Fibroblast of lung (primary cell): ENCODE measurements around the gene MLLT10. TPM values are rescaled to one million over a fixed set of nuclear protein-coding genes. Genes with fewer than 3 reads are reported as not detected.

Experiments
- DNase-seq, 2 donors: peaks; one replicate each; pipeline versions ENCODE4 v3.0.0 to v3.0.0-alpha.2; 2010; ENCODE audit warnings: low read depth in 2 of 2
- H2AFZ ChIP-seq: 2 replicates; pipeline ENCODE4 v1.5.1; 2012; ENCODE audit warnings: low read length, control low read depth, inconsistent platforms
- H3K27ac ChIP-seq: 2 replicates; pipeline ENCODE4 v1.5.1; 2011; ENCODE audit warnings: low read length, control low read depth; ENCODE audit not compliant: insufficient read depth
- H3K27me3 ChIP-seq: 2 replicates; pipeline ENCODE4 v1.5.1; 2011; ENCODE audit warnings: mild to moderate bottlenecking, low read length; ENCODE audit not compliant: control insufficient read depth, insufficient read depth
- H3K36me3 ChIP-seq: 2 replicates; pipeline ENCODE4 v1.5.1; 2011; ENCODE audit warnings: low read length; ENCODE audit not compliant: control insufficient read depth, insufficient read depth
- H3K4me1 ChIP-seq: 2 replicates; pipeline ENCODE4 v1.5.1; 2011; ENCODE audit warnings: low read length; ENCODE audit not compliant: control insufficient read depth, insufficient read depth; ENCODE audit errors: extremely low read depth
- H3K4me2 ChIP-seq: 2 replicates; pipeline ENCODE4 v1.5.1; 2011; ENCODE audit warnings: low read length, control low read depth; ENCODE audit not compliant: insufficient read depth; ENCODE audit errors: extremely low read depth
- H3K4me3 ChIP-seq, 4 experiments: fragments of 200-600 bp in 1 of 4; sonication (generic) in 1 of 4; replicated peaks in 1 of 4; 2 replicates each; pipeline ENCODE4 v1.5.1; 2011 to 2016; ENCODE audit warnings: low read length in 4 of 4, low read depth in 3 of 4, mild to moderate bottlenecking in 3 of 4, control low read depth in 2 of 4, inconsistent platforms in 1 of 4, mixed read lengths in 1 of 4; ENCODE audit not compliant: insufficient read depth in 1 of 4; ENCODE audit errors: control extremely low read depth in 1 of 4
- H3K79me2 ChIP-seq: 2 replicates; pipeline ENCODE4 v1.5.1; 2012; ENCODE audit warnings: mild to moderate bottlenecking, low read length, inconsistent platforms; ENCODE audit not compliant: control insufficient read depth, insufficient read depth
- H3K9ac ChIP-seq: 2 replicates; pipeline ENCODE4 v1.5.1; 2011; ENCODE audit warnings: mild to moderate bottlenecking, low read length, control low read depth; ENCODE audit not compliant: insufficient read depth
- H3K9me3 ChIP-seq: 2 replicates; pipeline ENCODE4 v1.5.1; 2012; ENCODE audit warnings: low read depth, low read length; ENCODE audit not compliant: control insufficient read depth, insufficient read depth
- H4K20me1 ChIP-seq: 2 replicates; pipeline ENCODE4 v1.5.1; 2011; ENCODE audit warnings: low read length; ENCODE audit not compliant: control insufficient read depth, insufficient read depth; ENCODE audit errors: extremely low read depth
- CTCF ChIP-seq, 2 donors: IDR thresholded peaks in 1 of 2; conservative IDR thresholded peaks in 1 of 2; 1 replicate in 1 of 2; 2 replicates in 1 of 2; pipeline ENCODE4 v1.5.1; 2011 to 2012; ENCODE audit warnings: low read length in 2 of 2, control low read depth in 1 of 2, inconsistent platforms in 1 of 2, low read depth in 1 of 2, mild to moderate bottlenecking in 1 of 2
- EZH2 ChIP-seq: IDR thresholded peaks from 2 replicates; pipeline ENCODE4 v1.5.1; 2012; ENCODE audit warnings: low read length, control low read depth, mild to moderate bottlenecking; ENCODE audit errors: missing control alignments
- polyA plus RNA-seq, 2 donors: library from polyadenylated mRNA; depleted of rRNA in 1 of 2; stranded (reverse) in 1 of 2; unstranded in 1 of 2; fragments of >200 nt; gene quantifications; 2 replicates each; pipeline ENCODE4 v1.2.1, GENCODE V29; 2011 to 2012; ENCODE audit warnings: missing spikeins in 1 of 2
- total RNA-seq: library from RNA; depleted of rRNA; stranded (reverse); fragments of >200 nt; gene quantifications from 2 replicates; pipeline ENCODE4 v1.2.1, GENCODE V29; 2014

Gene MLLT10
- total and polyA plus RNA-seq, 2 donors (not counting 1 experiment from before 2014, with no cell fraction given), result 25.6 to 56.3 TPM

- H3K36me3 ChIP-seq, result peaks cover 2% of the 10 kb centered on the region
- no peaks in the 10 kb centered on the region for H4K20me1 ChIP-seq
- H3K27ac ChIP-seq, result no peak overlapping the region
- H3K9me3 ChIP-seq, result no peaks in the 10 kb centered on the region
- no peak overlapping the region for H3K4me2 ChIP-seq
- no peak overlapping the region for H2AFZ ChIP-seq
- DNase-seq, result no peak
- TF ChIP-seq CTCF (conservative IDR thresholded peaks at IDR 0.05 in 1 of 2, IDR thresholded peaks at IDR 0.05 in 1 of 2; ENCODE audit: low read depth in 1 of 2, low read length in 2 of 2) (no peak), EZH2 (no peak)
- H3K79me2 ChIP-seq, result peaks cover 11% of the 10 kb centered on the region
- H3K27me3 ChIP-seq, result no peaks in the 10 kb centered on the region
- H3K9ac ChIP-seq, result no peak overlapping the region
- H3K4me1 ChIP-seq, result no peaks in the 10 kb centered on the region
- no peak overlapping the region for H3K4me3 ChIP-seq
Measured at GRCh38 chr10:21670391-21670790, 136.4 kb downstream of the MLLT10 start.

- Histone ChIP-seq H3K27ac (no peak overlapping the region), H2AFZ (no peak overlapping the region), H3K9me3 (no peaks in the 10 kb centered on the region), H3K9ac (no peak overlapping the region), H3K36me3 (peaks cover 2% of the 10 kb centered on the region), H3K4me3 (no peak overlapping the region), H4K20me1 (no peaks in the 10 kb centered on the region), H3K27me3 (no peaks in the 10 kb centered on the region), H3K79me2 (peaks cover 3% of the 10 kb centered on the region), H3K4me2 (no peak overlapping the region), H3K4me1 (no peaks in the 10 kb centered on the region)
- DNase-seq, result no peak
- TF ChIP-seq EZH2, result no peak
- no peak for TF ChIP-seq CTCF (conservative IDR thresholded peaks at IDR 0.05 in 1 of 2, IDR thresholded peaks at IDR 0.05 in 1 of 2; ENCODE audit: low read depth in 1 of 2, low read length in 2 of 2)
Measured at GRCh38 chr10:21673668-21674067, 139.6 kb downstream of the MLLT10 start.

- Histone ChIP-seq H3K9ac (no peak overlapping the region), H3K4me3 (no peak overlapping the region), H3K9me3 (no peaks in the 10 kb centered on the region), H2AFZ (no peak overlapping the region), H3K4me1 (no peaks in the 10 kb centered on the region), H3K27ac (no peak overlapping the region), H4K20me1 (no peaks in the 10 kb centered on the region), H3K4me2 (no peak overlapping the region), H3K27me3 (no peaks in the 10 kb centered on the region), H3K79me2 (no peaks in the 10 kb centered on the region), H3K36me3 (peaks cover 2% of the 10 kb centered on the region)
- peak; percentile 17 to 44 for DNase-seq
- TF ChIP-seq EZH2 (no peak), CTCF (conservative IDR thresholded peaks at IDR 0.05 in 1 of 2, IDR thresholded peaks at IDR 0.05 in 1 of 2; ENCODE audit: low read depth in 1 of 2, low read length in 2 of 2) (peak; percentile 63 to 88)
Measured at GRCh38 chr10:21675157-21675796, 141.2 kb downstream of the MLLT10 start.
